HG03066 (cell line): ENCODE data around the gene TLK1.
A peak's percentile ranks its signal among the peaks of the same experiment; 100 is the strongest.

ENCODE experiments used
- ATAC-seq: cut with Tn5 transposase; IDR thresholded peaks from one replicate; pipeline ENCODE4 v1.9.1; 2021; ENCODE audit warnings: low read depth; ENCODE audit not compliant: unreplicated experiment

TLK1 gene

GRCh38 chr2:170971071-170971470 is 189.6 kb downstream of the TLK1 start:
- ATAC-seq, result no peak

- no peak for ATAC-seq
Measured at GRCh38 chr2:170969872-170970496, 190.7 kb downstream of the TLK1 start.

GRCh38 chr2:170969030-170969429 is 191.7 kb downstream of the TLK1 start:
- no peak for ATAC-seq

- ATAC-seq, result no peak
Measured at GRCh38 chr2:170968205-170969003, 192.3 kb downstream of the TLK1 start.

- no peak for ATAC-seq
Measured at GRCh38 chr2:170967553-170967952, 193.1 kb downstream of the TLK1 start.

GRCh38 chr2:170966648-170967396 is 193.9 kb downstream of the TLK1 start:
- no peak for ATAC-seq

GRCh38 chr2:170965446-170966225 is 195.1 kb downstream of the TLK1 start:
- no peak for ATAC-seq

GRCh38 chr2:170963386-170963785 is 197.3 kb downstream of the TLK1 start:
- ATAC-seq, result no peak

GRCh38 chr2:170953941-170954340 is 206.8 kb downstream of the TLK1 start:
- no peak for ATAC-seq

- peak; percentile 81 for ATAC-seq
Measured at GRCh38 chr2:170950221-170950761, 210.4 kb downstream of the TLK1 start.

GRCh38 chr2:170949415-170949814 is 211.3 kb downstream of the TLK1 start:
- no peak for ATAC-seq

GRCh38 chr2:170944545-170944944 is 216.1 kb downstream of the TLK1 start:
- no peak for ATAC-seq

GRCh38 chr2:170943596-170943995 is 217.1 kb downstream of the TLK1 start:
- no peak for ATAC-seq

GRCh38 chr2:170943041-170943440 is 217.7 kb downstream of the TLK1 start:
- no peak for ATAC-seq

- ATAC-seq, result no peak
Measured at GRCh38 chr2:170942615-170943014, 218.1 kb downstream of the TLK1 start.
